ENCODE measurements around the gene SAP30L.

DNA sequence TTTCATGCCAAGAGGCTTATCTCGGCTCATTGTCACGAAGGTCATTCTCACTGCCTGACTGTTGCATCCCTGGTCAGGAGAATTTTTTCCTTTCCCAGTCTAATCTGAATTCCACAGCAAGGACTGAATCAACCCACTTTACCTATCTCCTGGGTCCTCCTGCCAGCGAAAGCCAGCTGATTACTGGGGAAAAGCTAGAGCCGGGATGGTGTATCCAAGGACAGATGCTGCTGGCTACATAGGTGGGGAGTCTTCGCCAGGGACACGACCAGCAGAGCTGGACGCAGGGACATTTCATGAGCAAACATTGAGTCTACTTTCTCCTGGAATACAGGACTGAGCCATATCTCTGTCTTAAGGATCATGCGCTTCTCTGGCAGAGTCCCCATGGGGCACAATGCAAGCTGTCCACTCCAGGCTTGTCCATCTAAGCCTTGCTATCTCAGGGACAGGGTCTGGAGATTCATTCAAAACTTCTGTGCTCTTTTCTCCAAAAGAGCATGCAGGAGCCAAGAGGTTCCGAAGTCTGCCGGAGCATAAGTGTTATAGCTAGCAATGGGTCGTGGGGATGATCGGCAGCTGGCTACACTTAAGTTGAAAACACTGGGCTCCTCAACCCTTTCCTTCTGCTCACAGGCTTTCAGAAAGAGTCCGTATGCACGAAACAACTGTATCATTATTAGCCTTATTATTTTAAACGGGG, 38.7 kb downstream of the SAP30L start:
- no peak for TF ChIP-seq POLR2A (IDR thresholded peaks at IDR 0.05)
- TF ChIP-seq, protein P1, sequence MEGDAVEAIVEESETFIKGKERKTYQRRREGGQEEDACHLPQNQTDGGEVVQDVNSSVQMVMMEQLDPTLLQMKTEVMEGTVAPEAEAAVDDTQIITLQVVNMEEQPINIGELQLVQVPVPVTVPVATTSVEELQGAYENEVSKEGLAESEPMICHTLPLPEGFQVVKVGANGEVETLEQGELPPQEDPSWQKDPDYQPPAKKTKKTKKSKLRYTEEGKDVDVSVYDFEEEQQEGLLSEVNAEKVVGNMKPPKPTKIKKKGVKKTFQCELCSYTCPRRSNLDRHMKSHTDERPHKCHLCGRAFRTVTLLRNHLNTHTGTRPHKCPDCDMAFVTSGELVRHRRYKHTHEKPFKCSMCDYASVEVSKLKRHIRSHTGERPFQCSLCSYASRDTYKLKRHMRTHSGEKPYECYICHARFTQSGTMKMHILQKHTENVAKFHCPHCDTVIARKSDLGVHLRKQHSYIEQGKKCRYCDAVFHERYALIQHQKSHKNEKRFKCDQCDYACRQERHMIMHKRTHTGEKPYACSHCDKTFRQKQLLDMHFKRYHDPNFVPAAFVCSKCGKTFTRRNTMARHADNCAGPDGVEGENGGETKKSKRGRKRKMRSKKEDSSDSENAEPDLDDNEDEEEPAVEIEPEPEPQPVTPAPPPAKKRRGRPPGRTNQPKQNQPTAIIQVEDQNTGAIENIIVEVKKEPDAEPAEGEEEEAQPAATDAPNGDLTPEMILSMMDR (IDR thresholded peaks at IDR 0.05) = no peak
- TF ChIP-seq POLR2AphosphoS5 (IDR thresholded peaks at IDR 0.05) = no peak
- no peak for TF ChIP-seq EP300 (IDR thresholded peaks at IDR 0.05; ENCODE audit: low read depth)

Data from transverse colon (tissue), 4 donors.